ENCODE measurements around the gene MANBA.
"Not testable (repeated sequence)": the region's sequence is repeated elsewhere in the genome, so short reads cannot be mapped to it uniquely, and the experiment has no call there.

Gene MANBA

DNA sequence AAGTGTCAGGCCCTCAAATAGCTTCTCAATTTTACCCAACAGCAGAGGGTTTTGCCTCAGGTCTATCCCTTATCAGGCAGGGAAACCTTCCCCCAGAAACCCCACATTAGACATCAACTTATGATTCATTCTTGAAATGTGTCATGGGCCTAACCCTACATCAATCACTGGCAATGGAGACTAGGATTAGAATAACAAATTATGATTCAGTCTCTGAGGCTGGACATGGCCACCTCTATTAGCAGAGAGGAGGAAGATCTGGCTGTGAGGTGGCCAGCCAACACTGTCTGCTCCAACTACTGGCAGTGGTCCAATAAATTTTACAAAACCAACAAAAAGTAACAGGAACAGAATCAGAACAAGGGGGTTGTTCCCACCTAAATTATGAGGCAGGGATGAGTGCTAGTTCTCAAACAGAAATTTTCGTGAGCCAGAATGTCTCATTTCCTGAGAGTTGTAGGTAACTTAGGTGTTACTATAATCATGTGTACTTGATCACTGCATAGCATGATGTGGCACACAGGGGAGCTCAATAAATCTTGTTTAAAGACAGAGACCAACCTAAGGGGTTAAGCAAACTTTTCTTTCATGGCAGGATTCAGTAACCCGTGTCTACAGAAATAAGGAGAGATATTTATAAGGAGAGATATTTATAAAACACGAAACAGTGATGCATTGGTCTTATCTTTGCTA lies 132.8 kb downstream of the MANBA start:
- DNase-seq (ENCODE audit: low read depth): peak; percentile 34
- TF ChIP-seq, protein P1, sequence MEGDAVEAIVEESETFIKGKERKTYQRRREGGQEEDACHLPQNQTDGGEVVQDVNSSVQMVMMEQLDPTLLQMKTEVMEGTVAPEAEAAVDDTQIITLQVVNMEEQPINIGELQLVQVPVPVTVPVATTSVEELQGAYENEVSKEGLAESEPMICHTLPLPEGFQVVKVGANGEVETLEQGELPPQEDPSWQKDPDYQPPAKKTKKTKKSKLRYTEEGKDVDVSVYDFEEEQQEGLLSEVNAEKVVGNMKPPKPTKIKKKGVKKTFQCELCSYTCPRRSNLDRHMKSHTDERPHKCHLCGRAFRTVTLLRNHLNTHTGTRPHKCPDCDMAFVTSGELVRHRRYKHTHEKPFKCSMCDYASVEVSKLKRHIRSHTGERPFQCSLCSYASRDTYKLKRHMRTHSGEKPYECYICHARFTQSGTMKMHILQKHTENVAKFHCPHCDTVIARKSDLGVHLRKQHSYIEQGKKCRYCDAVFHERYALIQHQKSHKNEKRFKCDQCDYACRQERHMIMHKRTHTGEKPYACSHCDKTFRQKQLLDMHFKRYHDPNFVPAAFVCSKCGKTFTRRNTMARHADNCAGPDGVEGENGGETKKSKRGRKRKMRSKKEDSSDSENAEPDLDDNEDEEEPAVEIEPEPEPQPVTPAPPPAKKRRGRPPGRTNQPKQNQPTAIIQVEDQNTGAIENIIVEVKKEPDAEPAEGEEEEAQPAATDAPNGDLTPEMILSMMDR (IDR thresholded peaks at IDR 0.05; ENCODE audit: low read length, missing control alignments): no peak
- no peak overlapping the region for H3K4me3 ChIP-seq (replicated peaks; ENCODE audit: low read depth, low read length)

DNA sequence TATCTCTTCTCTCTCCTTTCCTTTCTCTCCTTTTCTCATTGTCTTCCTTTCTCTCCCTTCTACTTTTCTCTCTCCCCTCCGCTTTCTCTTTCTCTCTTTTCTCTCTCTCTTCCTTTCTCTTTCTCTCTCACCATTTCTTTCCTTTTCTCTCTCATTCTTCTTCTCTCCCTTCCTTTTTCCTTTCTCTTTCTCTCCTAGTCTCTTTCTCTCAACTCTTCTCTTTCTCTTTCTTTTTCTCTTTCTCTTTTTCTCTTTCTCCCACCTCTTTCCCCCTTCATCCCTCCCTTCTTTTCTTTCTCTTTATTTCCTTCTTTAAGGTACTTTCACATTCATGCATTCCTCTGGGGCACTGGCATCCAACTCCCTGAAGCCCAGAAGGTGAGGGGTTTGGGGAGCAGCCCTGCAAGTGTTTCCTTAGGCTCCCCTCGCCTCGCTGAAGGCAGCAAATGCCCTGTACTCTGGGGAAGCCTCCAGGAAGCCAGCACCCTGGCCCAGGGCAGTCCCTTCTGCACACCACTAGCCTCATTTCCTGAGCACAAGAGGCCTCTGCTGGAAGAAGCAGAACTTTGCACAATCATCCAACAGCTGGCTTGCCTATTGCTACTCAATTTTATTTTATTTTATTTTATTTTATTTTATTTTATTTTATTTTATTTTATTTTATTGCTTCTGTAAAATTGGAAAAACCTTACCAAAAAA lies 135.4 kb downstream of the MANBA start:
- DNase-seq (ENCODE audit: low read depth): peak; percentile 75
- H3K4me3 ChIP-seq (replicated peaks; ENCODE audit: low read depth, low read length): no peak overlapping the region
- TF ChIP-seq, protein P1 (IDR thresholded peaks at IDR 0.05; ENCODE audit: low read length, missing control alignments): peak; percentile 53

DNA sequence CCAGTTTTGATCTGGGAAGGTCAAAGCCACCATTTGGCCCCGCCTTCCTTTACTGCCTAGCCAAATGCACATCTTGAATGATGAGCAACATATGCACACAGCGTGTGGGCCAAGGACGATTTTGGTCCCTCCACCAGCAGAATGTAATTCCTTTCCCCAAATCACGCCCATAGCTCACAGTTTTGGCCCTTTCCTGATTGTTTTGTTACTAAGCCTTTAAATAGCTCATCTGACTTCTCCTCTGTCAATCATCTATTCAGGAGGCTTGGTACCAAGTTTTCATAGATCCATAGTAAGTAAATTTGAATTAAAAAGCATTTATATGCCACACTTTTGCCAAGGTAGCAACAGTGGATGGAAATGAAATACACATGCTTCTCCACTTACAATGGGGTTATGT lies 136.3 kb downstream of the MANBA start:
- TF ChIP-seq, protein P1 (IDR thresholded peaks at IDR 0.05; ENCODE audit: low read length, missing control alignments): no peak
- DNase-seq (ENCODE audit: low read depth): no peak

DNA sequence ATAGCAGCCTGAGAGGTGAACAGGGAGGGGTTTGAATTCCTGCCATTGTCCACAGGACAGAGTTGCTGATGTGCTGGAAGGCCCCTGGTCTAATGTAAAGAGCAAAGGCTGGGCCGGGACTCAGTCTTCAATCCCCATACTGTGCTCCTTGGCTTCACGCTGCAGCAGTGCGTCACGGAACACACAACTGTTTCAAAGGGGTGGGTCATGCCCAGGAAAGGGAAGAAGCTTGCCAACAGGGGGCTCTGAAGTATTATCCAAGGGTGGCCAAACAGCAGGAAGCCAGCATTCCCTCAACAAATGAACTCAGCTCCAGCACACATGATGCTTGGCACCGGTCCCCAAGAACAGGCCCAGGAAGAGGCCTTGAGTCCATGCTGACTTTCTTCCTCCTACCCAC lies 137.1 kb downstream of the MANBA start:
- TF ChIP-seq, protein P1 (IDR thresholded peaks at IDR 0.05; ENCODE audit: low read length, missing control alignments): peak; percentile 30
- no peak overlapping the region for H3K4me3 ChIP-seq (replicated peaks; ENCODE audit: low read depth, low read length)
- DNase-seq (ENCODE audit: low read depth): peak; percentile 71

More for the DNA sequence above, 136.3 kb downstream of the MANBA start:
- H3K4me3 ChIP-seq (replicated peaks; ENCODE audit: low read depth, low read length): no peak overlapping the region

DNA sequence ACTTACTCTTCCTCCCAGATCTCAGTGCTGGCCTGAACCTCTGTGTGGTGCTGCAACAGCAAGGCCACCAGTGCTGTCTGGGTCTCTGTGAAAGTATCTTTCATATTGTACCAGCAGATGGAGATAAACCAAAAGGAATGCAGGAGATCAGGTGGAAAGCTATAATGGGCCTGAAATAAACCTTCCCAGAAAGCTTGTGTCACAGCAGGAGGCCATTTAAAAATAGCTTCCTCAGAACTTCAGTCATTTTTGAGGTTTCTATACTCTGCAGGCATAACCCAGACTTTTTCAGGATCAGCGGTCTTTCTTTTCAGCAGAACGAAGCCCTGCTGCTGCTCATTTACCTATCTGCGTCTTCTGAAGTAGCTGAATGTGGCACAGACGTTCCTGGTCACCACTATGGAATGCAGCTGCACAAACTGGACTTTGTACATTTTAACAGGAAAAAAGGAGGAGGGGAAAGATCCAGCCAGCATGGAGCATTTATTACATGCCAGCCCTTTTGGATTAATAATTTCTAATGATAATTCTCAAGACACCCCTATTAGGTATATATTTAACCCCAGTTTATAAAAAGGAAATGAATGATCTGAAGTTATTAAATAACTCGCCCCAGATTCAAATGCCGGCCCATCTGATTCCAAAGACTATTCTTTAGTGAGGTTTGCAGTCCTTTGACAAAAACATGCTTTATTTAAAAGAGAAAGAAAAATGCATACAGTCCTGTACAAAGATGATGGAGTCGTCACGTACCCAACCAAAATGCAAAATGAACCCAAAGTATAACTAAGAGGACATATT lies 139.9 kb downstream of the MANBA start:
- peak overlapping the region; percentile 36 for H3K4me3 ChIP-seq (replicated peaks; ENCODE audit: low read depth, low read length)
- TF ChIP-seq, protein P1 (IDR thresholded peaks at IDR 0.05; ENCODE audit: low read length, missing control alignments): peak; percentile 62
- DNase-seq (ENCODE audit: low read depth): peak; percentile 84

DNA sequence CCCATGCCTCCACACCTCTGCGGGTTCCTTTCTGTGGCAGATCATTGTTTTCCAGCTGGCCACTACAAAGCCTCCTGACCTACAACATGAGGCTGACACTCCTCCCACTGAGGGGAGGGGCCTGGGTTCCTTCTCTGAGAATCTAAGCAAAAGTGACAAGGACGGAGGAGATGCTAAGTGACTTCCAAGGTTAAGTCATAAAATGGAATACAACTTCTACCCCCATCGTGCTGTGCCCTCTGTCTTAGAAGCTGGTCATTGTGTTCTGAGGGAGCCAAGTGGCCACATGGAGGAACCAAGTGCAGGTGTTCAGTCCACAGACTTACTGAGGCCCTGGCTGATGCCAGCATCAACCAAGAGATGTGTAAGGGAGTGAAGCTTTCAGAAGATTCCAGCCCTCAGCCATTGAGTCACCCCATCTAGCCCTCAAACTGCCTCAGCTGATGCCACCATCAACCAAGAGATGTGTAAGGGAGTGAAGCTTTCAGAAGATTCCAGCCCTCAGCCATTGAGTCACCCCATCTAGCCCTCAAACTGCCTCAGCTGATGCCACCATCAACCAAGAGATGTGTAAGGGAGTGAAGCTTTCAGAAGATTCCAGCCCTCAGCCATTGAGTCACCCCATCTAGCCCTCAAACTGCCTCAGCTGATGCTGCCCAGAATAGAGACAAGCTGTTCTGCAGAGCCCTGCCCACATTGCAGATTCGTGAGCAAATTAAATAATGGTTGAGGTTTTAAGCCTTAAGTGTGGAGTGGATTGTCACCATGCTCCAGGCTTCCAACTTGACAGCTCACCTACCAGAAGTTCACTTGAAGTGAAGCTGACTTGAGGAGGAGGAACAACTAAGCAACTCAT lies 140.8 kb downstream of the MANBA start:
- not testable (repeated sequence) for DNase-seq (ENCODE audit: low read depth); H3K4me3 ChIP-seq (replicated peaks; ENCODE audit: low read depth, low read length)

DNA sequence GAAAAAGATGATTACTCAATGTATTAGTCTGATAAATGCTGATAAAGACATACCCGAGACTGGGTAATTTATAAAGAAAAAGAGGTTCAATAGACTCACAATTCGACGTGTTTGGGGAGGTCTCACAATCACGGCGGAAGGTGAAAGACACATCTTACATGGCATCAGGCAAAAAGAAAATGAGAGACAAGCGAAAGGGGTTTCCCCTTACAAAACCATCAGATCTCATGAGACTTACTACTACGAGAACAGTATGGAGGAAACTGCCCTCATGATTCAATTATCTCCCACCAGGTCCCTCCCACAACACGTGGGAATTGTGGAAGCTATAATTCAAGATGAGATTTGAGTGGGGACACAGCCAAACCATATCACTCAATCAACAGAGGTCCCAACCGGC lies 141.7 kb downstream of the MANBA start:
- H3K4me3 ChIP-seq (replicated peaks; ENCODE audit: low read depth, low read length); DNase-seq (ENCODE audit: low read depth): not testable (repeated sequence)
